H9 (cell line): ENCODE measurements around the gene USP5. TPM values are rescaled to one million over a fixed set of nuclear protein-coding genes. Genes with fewer than 3 reads are reported as not detected.

Experiments used
- DNase-seq: peaks from one replicate; pipeline ENCODE4 v3.0.0-alpha.2; 2017
- H2AFZ ChIP-seq: one replicate; pipeline ENCODE4 v1.6.1; 2013; ENCODE audit warnings: mild to moderate bottlenecking, low read length, control low read depth, moderate library complexity
- H2AK5ac ChIP-seq: 2 replicates; pipeline ENCODE4 v1.6.1; 2013; ENCODE audit warnings: low read length, control low read depth, mixed read lengths; ENCODE audit not compliant: insufficient read length
- H2BK120ac ChIP-seq: one replicate; pipeline ENCODE4 v1.6.1; 2013; ENCODE audit warnings: low read depth, mild to moderate bottlenecking, low read length, control low read depth, inconsistent platforms; ENCODE audit not compliant: poor library complexity, severe bottlenecking
- H2BK12ac ChIP-seq: 2 replicates; pipeline ENCODE4 v1.6.1; 2013; ENCODE audit warnings: low read length, control low read depth, mixed read lengths, low read depth; ENCODE audit not compliant: insufficient read length
- H2BK15ac ChIP-seq: 2 replicates; pipeline ENCODE4 v1.6.1; 2013; ENCODE audit warnings: low read depth, low read length, control low read depth
- H2BK20ac ChIP-seq: one replicate; pipeline ENCODE4 v1.6.1; 2013; ENCODE audit warnings: low read depth, mild to moderate bottlenecking, low read length, control low read depth, inconsistent platforms; ENCODE audit not compliant: poor library complexity, severe bottlenecking
- H2BK5ac ChIP-seq: 2 replicates; pipeline ENCODE4 v1.6.1; 2013; ENCODE audit warnings: low read length, control low read depth, mixed read lengths; ENCODE audit not compliant: insufficient read length
- H3K14ac ChIP-seq: 2 replicates; pipeline ENCODE4 v1.6.1; 2013; ENCODE audit warnings: low read length, control low read depth; ENCODE audit not compliant: insufficient read depth
- H3K18ac ChIP-seq: 2 replicates; pipeline ENCODE4 v1.6.1; 2013; ENCODE audit warnings: low read depth, mild to moderate bottlenecking, mixed read lengths, low read length, control low read depth; ENCODE audit not compliant: insufficient read length
- H3K23ac ChIP-seq: 2 replicates; pipeline ENCODE4 v1.6.1; 2013; ENCODE audit warnings: low read length, control low read depth, mixed read lengths, low read depth; ENCODE audit not compliant: insufficient read length
- H3K23me2 ChIP-seq: 2 replicates; pipeline ENCODE4 v1.6.1; 2013; ENCODE audit warnings: low read depth, mild to moderate bottlenecking, mixed read lengths, low read length, control low read depth; ENCODE audit not compliant: insufficient read length, poor library complexity, severe bottlenecking
- H3K27ac ChIP-seq: 2 replicates; pipeline ENCODE4 v1.5.1; 2013; ENCODE audit warnings: low read length, control low read depth, mixed read lengths, low read depth; ENCODE audit not compliant: insufficient read length
- H3K27me3 ChIP-seq: 2 replicates; pipeline ENCODE4 v1.6.1; 2013; ENCODE audit warnings: low read length, control low read depth, inconsistent platforms; ENCODE audit not compliant: insufficient read depth
- H3K4ac ChIP-seq: 2 replicates; pipeline ENCODE4 v1.6.1; 2013; ENCODE audit warnings: low read depth, mild to moderate bottlenecking, control low read depth, inconsistent platforms, low read length, moderate library complexity
- H3K4me1 ChIP-seq: 2 replicates; pipeline ENCODE4 v1.6.1; 2013; ENCODE audit warnings: low read length, control low read depth, inconsistent platforms; ENCODE audit not compliant: insufficient read depth
- H3K4me2 ChIP-seq: 2 replicates; pipeline ENCODE4 v1.6.1; 2013; ENCODE audit warnings: low read length, control low read depth, mixed read lengths; ENCODE audit not compliant: insufficient read length, insufficient read depth
- H3K56ac ChIP-seq: 2 replicates; pipeline ENCODE4 v1.6.1; 2013; ENCODE audit warnings: low read depth, mild to moderate bottlenecking, mixed read lengths, low read length, control low read depth; ENCODE audit not compliant: insufficient read length
- H3K79me1 ChIP-seq: 2 replicates; pipeline ENCODE4 v1.6.1; 2013; ENCODE audit warnings: low read depth, mild to moderate bottlenecking, moderate library complexity, low read length, control low read depth, inconsistent platforms; ENCODE audit not compliant: insufficient read depth, poor library complexity, severe bottlenecking
- H3K79me2 ChIP-seq: 2 replicates; pipeline ENCODE4 v1.6.1; 2013; ENCODE audit warnings: low read length, control low read depth, inconsistent platforms; ENCODE audit not compliant: insufficient read depth
- H3K9ac ChIP-seq: 2 replicates; pipeline ENCODE4 v1.6.1; 2013; ENCODE audit warnings: low read length, control low read depth, mixed read lengths; ENCODE audit not compliant: insufficient read length; ENCODE audit errors: extremely low read depth
- H3K9me3 ChIP-seq: one replicate; pipeline ENCODE4 v1.6.1; 2013; ENCODE audit warnings: low read depth, low read length, inconsistent platforms; ENCODE audit not compliant: control insufficient read depth
- H3T11ph ChIP-seq: one replicate; pipeline ENCODE4 v1.6.1; 2013; ENCODE audit warnings: mild to moderate bottlenecking, low read length, control low read depth, inconsistent platforms
- H4K20me1 ChIP-seq: one replicate; pipeline ENCODE4 v1.6.1; 2013; ENCODE audit not compliant: control insufficient read depth, insufficient read length, insufficient read depth
- H4K5ac ChIP-seq: 2 replicates; pipeline ENCODE4 v1.6.1; 2013; ENCODE audit warnings: low read depth, mild to moderate bottlenecking, mixed read lengths, low read length, control low read depth; ENCODE audit not compliant: insufficient read length
- H4K8ac ChIP-seq: replicated peaks from 2 replicates; pipeline ENCODE4 v1.6.1; 2013; ENCODE audit warnings: low read length, control low read depth, mixed read lengths, low read depth; ENCODE audit not compliant: insufficient read length
- H4K91ac ChIP-seq: 2 replicates; pipeline ENCODE4 v1.6.1; 2013; ENCODE audit warnings: low read depth, mild to moderate bottlenecking, moderate library complexity, mixed read lengths, low read length, control low read depth; ENCODE audit not compliant: insufficient read length
- H3K27ac Mint-ChIP-seq, 3 experiments: 2 replicates in 2 of 3; 3 replicates in 1 of 3; pipeline ENCODE4 v1.8.0; 2020 to 2021; ENCODE audit warnings: mixed read lengths in 3 of 3, mild to moderate bottlenecking in 1 of 3, moderate library complexity in 1 of 3
- H3K27me3 Mint-ChIP-seq: 2 replicates; pipeline ENCODE4 v1.8.0; 2021; ENCODE audit warnings: low read depth, mild to moderate bottlenecking, moderate library complexity, mixed read lengths
- H3K36me3 Mint-ChIP-seq, 3 experiments: 2 replicates in 2 of 3; 3 replicates in 1 of 3; pipeline ENCODE4 v1.8.0; 2020 to 2021; ENCODE audit warnings: low read depth in 3 of 3, mixed read lengths in 3 of 3; ENCODE audit not compliant: insufficient read depth in 1 of 3
- H3K4me1 Mint-ChIP-seq, 2 experiments: 2 replicates each; pipeline ENCODE4 v1.8.0; 2020; ENCODE audit warnings: mixed read lengths in 2 of 2
- H3K4me3 Mint-ChIP-seq, 2 experiments: 2 replicates in 1 of 2; 3 replicates in 1 of 2; pipeline ENCODE4 v1.8.0; 2020 to 2021; ENCODE audit warnings: mild to moderate bottlenecking in 2 of 2, mixed read lengths in 2 of 2, moderate library complexity in 1 of 2
- H3K9me3 Mint-ChIP-seq, 2 experiments: 2 replicates in 1 of 2; 3 replicates in 1 of 2; pipeline ENCODE4 v1.8.0; 2020; ENCODE audit warnings: mild to moderate bottlenecking in 2 of 2, mixed read lengths in 2 of 2, moderate library complexity in 1 of 2
- WGBS: extraction: QIAGEN DNeasy Blood & Tissue Kit; methylation state at CpG from one replicate; pipeline ENCODE4 v1.1.7; 2013; ENCODE audit warnings: missing lambda C conversion rate, low lambda C conversion rate, mixed read lengths; ENCODE audit not compliant: insufficient read length; ENCODE audit errors: extremely low coverage; 5-methylcytosine and 5-hydroxymethylcytosine counted together
- total RNA-seq: library from RNA; stranded (reverse); gene quantifications from 2 replicates; pipeline ENCODE4 v1.2.1, GENCODE V29; 2021
- TF ChIP-seq, protein P1 (sequence below): fragments of 200-600 bp; sonication (generic); conservative IDR thresholded peaks from 3 replicates; pipeline ENCODE4 v1.8.0; 2021; ENCODE audit warnings: antibody characterized with exemption, mild to moderate bottlenecking

Gene USP5
- total RNA-seq, 1 experiment from 2014 or later, result 143 TPM

DNA sequence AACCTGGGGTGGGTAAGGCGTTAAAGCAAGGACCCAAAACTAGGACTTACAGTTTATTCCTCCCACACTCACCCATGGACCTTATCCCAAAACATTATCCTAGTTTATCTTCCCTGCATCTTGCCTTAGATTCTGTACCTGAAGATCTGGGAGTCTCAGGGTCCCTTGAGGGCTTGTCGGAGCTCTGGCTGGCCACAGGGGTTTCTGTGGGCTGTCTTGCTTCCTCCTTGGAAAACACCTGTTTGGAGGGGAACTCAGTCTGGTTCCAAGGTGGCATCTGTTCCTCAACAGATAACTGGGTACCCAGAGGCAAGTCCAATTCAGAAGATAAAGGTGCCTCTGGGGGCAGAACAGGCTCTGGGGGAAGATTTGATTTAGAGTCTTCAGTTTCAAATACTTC is 2.5 kb upstream of the USP5 start:
- H2BK15ac ChIP-seq, result no peak overlapping the region
- no peak overlapping the region; a peak in 1 of 7 replicates for H3K27ac Mint-ChIP-seq
- H2AK5ac ChIP-seq, result no peak overlapping the region
- H3K27me3 Mint-ChIP-seq, result no peaks in the 10 kb centered on the region
- no peak overlapping the region for H3K4me2 ChIP-seq
- H3K79me2 ChIP-seq, result peaks cover 5% of the 10 kb centered on the region; the same call in 1 of the 2 replicates
- DNase-seq, result no peak
- H3K56ac ChIP-seq, result no peak overlapping the region
- H3K27ac ChIP-seq, result no peak overlapping the region
- no peak overlapping the region for H3K4ac ChIP-seq
- no peak overlapping the region for H2BK120ac ChIP-seq
- no peak overlapping the region for H3K9ac ChIP-seq
- no peaks in the 10 kb centered on the region; the same call in 1 of the 2 replicates for H3K4me1 ChIP-seq
- H2BK5ac ChIP-seq, result no peak overlapping the region
- no peak overlapping the region for H4K5ac ChIP-seq
- peak overlapping the region; percentile 94 to 98 for H3K4me3 Mint-ChIP-seq
- TF ChIP-seq, protein P1, sequence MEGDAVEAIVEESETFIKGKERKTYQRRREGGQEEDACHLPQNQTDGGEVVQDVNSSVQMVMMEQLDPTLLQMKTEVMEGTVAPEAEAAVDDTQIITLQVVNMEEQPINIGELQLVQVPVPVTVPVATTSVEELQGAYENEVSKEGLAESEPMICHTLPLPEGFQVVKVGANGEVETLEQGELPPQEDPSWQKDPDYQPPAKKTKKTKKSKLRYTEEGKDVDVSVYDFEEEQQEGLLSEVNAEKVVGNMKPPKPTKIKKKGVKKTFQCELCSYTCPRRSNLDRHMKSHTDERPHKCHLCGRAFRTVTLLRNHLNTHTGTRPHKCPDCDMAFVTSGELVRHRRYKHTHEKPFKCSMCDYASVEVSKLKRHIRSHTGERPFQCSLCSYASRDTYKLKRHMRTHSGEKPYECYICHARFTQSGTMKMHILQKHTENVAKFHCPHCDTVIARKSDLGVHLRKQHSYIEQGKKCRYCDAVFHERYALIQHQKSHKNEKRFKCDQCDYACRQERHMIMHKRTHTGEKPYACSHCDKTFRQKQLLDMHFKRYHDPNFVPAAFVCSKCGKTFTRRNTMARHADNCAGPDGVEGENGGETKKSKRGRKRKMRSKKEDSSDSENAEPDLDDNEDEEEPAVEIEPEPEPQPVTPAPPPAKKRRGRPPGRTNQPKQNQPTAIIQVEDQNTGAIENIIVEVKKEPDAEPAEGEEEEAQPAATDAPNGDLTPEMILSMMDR, result no peak
- no CpG with 5 or more reads among the region's 2 CpGs for WGBS
- no peak overlapping the region for H4K91ac ChIP-seq
- peaks cover 16% of the 10 kb centered on the region for H3K23me2 ChIP-seq
- H4K8ac ChIP-seq, result no peak overlapping the region
- no peak overlapping the region for H2BK20ac ChIP-seq
- H3K27me3 ChIP-seq, result no peaks in the 10 kb centered on the region
- no peaks in the 10 kb centered on the region for H3K79me1 ChIP-seq
- H3T11ph ChIP-seq, result no peak overlapping the region
- H3K18ac ChIP-seq, result no peak overlapping the region
- no peaks in the 10 kb centered on the region for H3K9me3 ChIP-seq
- no peak overlapping the region for H3K14ac ChIP-seq
- peaks cover 24 to 26% of the 10 kb centered on the region in 2 experiments for H3K4me1 Mint-ChIP-seq
- peaks cover 2% of the 10 kb centered on the region for H4K20me1 ChIP-seq
- H2AFZ ChIP-seq, result no peak overlapping the region
- no peak overlapping the region for H3K23ac ChIP-seq
- peaks cover 28 to 66% (median 63%) of the 10 kb centered on the region in 3 experiments for H3K36me3 Mint-ChIP-seq
- no peak overlapping the region for H2BK12ac ChIP-seq
- H3K9me3 Mint-ChIP-seq, result no peaks in the 10 kb centered on the region; a peak in 1 of 5 replicates
